ENCODE results near the gene TAF15.

- no peak for TF ChIP-seq EZH2phosphoT487 (IDR thresholded peaks at IDR 0.05; ENCODE audit: borderline replicate concordance)
- no peak for TF ChIP-seq CTCF (conservative IDR thresholded peaks at IDR 0.05; ENCODE audit: low read length)
Observed at GRCh38 chr17:35821308-35821707, 12.0 kb downstream of the TAF15 start.

Measured in Loucy (cell line).